IMR-90 (cell line): Measurements from ENCODE around the gene CPLX1.

ENCODE experiments used
- MAZ ChIP-seq: IDR thresholded peaks from 2 replicates; pipeline ENCODE4 v1.6.1; 2012; ENCODE audit warnings: low read depth, mild to moderate bottlenecking, low read length, improper control_type of control experiment, moderate library complexity, borderline replicate concordance
- POLR2A ChIP-seq: IDR thresholded peaks from 2 replicates; pipeline ENCODE4 v1.6.1; 2012; ENCODE audit warnings: mild to moderate bottlenecking, low read depth, low read length
- RCOR1 ChIP-seq: IDR thresholded peaks from 2 replicates; pipeline ENCODE4 v1.6.1; 2012; ENCODE audit warnings: mild to moderate bottlenecking, low read length, improper control_type of control experiment; ENCODE audit not compliant: insufficient replicate concordance
- RFX5 ChIP-seq: IDR thresholded peaks from 2 replicates; pipeline ENCODE4 v1.8.0; 2012; ENCODE audit warnings: low read depth, mild to moderate bottlenecking, low read length, moderate library complexity
- SMC3 ChIP-seq: fragments of 150-350 bp; IDR thresholded peaks from 2 replicates; pipeline ENCODE4 v1.6.1; 2016; ENCODE audit warnings: low read depth, mild to moderate bottlenecking, antibody characterized with exemption, low read length, moderate library complexity
- TF ChIP-seq, protein P1 (sequence below): conservative IDR thresholded peaks from 2 replicates; pipeline ENCODE4 v1.5.1; 2012; ENCODE audit warnings: mild to moderate bottlenecking, low read depth, low read length, improper control_type of control experiment

DNA sequence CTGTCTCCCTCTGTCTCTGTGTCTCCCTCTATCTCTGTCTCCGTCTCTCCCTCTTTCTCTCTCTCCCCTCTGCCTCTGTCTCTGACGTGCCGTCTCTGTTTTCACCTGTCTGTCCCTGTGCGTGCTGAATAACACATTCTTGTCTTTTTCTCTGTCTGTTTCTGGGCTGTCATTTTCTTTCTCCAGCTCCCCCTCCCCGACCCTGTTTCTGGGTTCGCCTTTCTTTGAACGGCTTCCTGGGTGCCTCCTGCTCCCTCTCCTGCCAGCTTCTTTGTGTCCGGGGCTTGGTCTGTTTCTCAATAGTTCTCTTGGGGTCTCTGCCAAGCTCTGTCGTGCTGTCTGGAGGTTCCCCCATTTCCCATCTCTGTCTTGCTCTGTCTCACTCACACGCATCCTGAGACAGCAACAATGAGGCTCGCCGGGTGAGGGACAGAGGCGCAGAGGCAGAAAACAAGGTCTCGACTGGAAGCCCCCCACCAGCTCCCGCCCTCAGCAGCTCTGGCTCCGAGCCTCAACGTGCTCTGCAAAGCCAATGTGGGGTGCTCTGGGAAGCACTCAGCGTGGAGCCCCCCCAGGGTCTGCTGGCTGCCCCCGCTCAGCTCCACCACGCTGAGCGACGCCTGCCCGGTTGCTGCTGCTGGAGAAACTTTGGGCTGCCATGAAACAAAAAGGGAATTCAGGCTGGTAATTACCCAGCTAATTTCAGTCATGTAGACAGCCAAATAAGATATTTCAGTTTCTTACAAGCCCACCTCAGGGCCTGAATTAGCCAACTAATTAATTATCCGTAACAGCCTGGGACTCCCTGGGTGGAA lies 3.4 kb downstream of the CPLX1 start:
- TF ChIP-seq, protein P1, sequence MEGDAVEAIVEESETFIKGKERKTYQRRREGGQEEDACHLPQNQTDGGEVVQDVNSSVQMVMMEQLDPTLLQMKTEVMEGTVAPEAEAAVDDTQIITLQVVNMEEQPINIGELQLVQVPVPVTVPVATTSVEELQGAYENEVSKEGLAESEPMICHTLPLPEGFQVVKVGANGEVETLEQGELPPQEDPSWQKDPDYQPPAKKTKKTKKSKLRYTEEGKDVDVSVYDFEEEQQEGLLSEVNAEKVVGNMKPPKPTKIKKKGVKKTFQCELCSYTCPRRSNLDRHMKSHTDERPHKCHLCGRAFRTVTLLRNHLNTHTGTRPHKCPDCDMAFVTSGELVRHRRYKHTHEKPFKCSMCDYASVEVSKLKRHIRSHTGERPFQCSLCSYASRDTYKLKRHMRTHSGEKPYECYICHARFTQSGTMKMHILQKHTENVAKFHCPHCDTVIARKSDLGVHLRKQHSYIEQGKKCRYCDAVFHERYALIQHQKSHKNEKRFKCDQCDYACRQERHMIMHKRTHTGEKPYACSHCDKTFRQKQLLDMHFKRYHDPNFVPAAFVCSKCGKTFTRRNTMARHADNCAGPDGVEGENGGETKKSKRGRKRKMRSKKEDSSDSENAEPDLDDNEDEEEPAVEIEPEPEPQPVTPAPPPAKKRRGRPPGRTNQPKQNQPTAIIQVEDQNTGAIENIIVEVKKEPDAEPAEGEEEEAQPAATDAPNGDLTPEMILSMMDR = no peak
- no peak for TF ChIP-seq RCOR1
- no peak for TF ChIP-seq POLR2A
- no peak for TF ChIP-seq MAZ
- TF ChIP-seq RFX5 = no peak
- no peak for TF ChIP-seq SMC3
